A673 (cell line): ENCODE data around the gene EEIG1. TPM values are rescaled to one million over a fixed set of nuclear protein-coding genes. Genes with fewer than 3 reads are reported as not detected.
A peak's percentile ranks its signal among the peaks of the same experiment; 100 is the strongest.

Experiments
- BruUV-seq: library from RNA; stranded (reverse); fragments of 400-500 nt; replicated peaks from 2 replicates; lab custom pipeline; 2021; lab: Mats Ljungman, UMichigan
- CTCF ChIA-PET: fragments of 300-600 bp; sonication (Branson Sonifier 250); formaldehyde crosslinking; loops from one replicate; lab custom pipeline; 2022; ENCODE audit warnings: antibody characterized with exemption; lab: Charles Lee
- POLR2A ChIA-PET: fragments of 300-600 bp; sonication (Branson Sonifier 250); formaldehyde crosslinking; loops from one replicate; lab custom pipeline; 2022; ENCODE audit warnings: antibody characterized with exemption; ENCODE audit not compliant: low non-redundant PET; lab: Charles Lee
- DNase-seq: peaks from one replicate; pipeline ENCODE4 v3.0.0-alpha.2; 2015; ENCODE audit warnings: low spot score
- H3K27ac ChIP-seq: fragments of 200-600 bp; sonication (generic); 2 replicates; pipeline ENCODE4 v1.5.1; 2016; ENCODE audit warnings: mixed run types, low read depth, mild to moderate bottlenecking, mixed read lengths, antibody characterized with exemption, low read length; ENCODE audit not compliant: poor library complexity, severe bottlenecking
- H3K27me3 ChIP-seq: fragments of 200-600 bp; sonication (generic); replicated peaks from 2 replicates; pipeline ENCODE4 v1.6.1; 2017; ENCODE audit warnings: mixed run types, low read depth, mild to moderate bottlenecking, mixed read lengths, antibody characterized with exemption, low read length; ENCODE audit not compliant: insufficient read depth, poor library complexity
- H3K36me3 ChIP-seq: fragments of 200-600 bp; sonication (generic); 2 replicates; pipeline ENCODE4 v1.6.1; 2016; ENCODE audit warnings: mixed run types, mild to moderate bottlenecking, mixed read lengths, antibody characterized with exemption, low read length; ENCODE audit not compliant: insufficient read depth, poor library complexity, severe bottlenecking
- H3K4me1 ChIP-seq: fragments of 200-600 bp; sonication (generic); 2 replicates; pipeline ENCODE4 v1.6.1; 2017; ENCODE audit warnings: mixed run types, mild to moderate bottlenecking, mixed read lengths, antibody characterized with exemption, low read length; ENCODE audit not compliant: insufficient read depth, poor library complexity, severe bottlenecking
- H3K4me3 ChIP-seq: fragments of 200-600 bp; sonication (generic); 2 replicates; pipeline ENCODE4 v1.5.1; 2016; ENCODE audit warnings: low read depth, mixed run types, mild to moderate bottlenecking, mixed read lengths, low read length; ENCODE audit not compliant: poor library complexity, severe bottlenecking
- H3K9me3 ChIP-seq: fragments of 200-600 bp; sonication (generic); 2 replicates; pipeline ENCODE4 v1.6.1; 2016; ENCODE audit warnings: mixed run types, low read depth, mild to moderate bottlenecking, mixed read lengths, antibody characterized with exemption, low read length; ENCODE audit not compliant: poor library complexity, severe bottlenecking
- EZH2 ChIP-seq: fragments of 200-600 bp; sonication (generic); IDR thresholded peaks from 2 replicates; pipeline ENCODE4 v1.6.1; 2017; ENCODE audit warnings: borderline replicate concordance, low read depth, mild to moderate bottlenecking, mixed read lengths, antibody characterized with exemption, low read length; ENCODE audit not compliant: poor library complexity, severe bottlenecking
- intact Hi-C: fragments of 100-400 bp; cut with micrococcal nuclease; formaldehyde crosslinking; loops from one replicate; pipeline ENCODE4 v1.10.0; 2022; ENCODE audit not compliant: unreplicated experiment
- total RNA-seq: library from RNA; stranded (reverse); gene quantifications from 2 replicates; pipeline ENCODE4 v1.2.3, GENCODE V29; 2021
- TF ChIP-seq, protein P1 (sequence below): fragments of 300-800, 200-600 bp; sonication (generic); conservative IDR thresholded peaks from 2 replicates; pipeline ENCODE4 v1.5.1; 2017; ENCODE audit warnings: low read depth, mild to moderate bottlenecking, antibody characterized with exemption, low read length, moderate library complexity, mixed read lengths

The EEIG1 gene
- total RNA-seq, 1 experiment from 2014 or later: 34.1 TPM

DNA sequence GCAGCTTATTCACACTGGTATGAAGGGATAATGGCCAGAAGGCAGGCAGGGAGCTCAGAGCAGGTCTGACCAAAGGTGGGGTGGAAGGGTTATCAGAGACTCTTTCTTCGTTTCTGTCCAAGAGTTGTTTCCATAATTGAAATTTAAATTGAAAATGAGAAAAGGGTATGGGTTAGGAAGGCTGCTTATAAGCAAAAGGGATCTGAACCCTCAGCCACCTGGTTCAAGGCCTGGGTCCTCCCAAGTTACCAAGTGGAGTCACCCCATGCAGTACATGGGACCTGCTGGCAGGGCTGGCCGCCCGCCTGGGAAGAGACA is 17.8 kb downstream of the EEIG1 start:
- CTCF ChIA-PET: interaction anchor here (1.1 kb wide), 1 partner anchor 21 kb away, joined by 3 read pairs; no protein-coding TSS in a partner anchor

DNA sequence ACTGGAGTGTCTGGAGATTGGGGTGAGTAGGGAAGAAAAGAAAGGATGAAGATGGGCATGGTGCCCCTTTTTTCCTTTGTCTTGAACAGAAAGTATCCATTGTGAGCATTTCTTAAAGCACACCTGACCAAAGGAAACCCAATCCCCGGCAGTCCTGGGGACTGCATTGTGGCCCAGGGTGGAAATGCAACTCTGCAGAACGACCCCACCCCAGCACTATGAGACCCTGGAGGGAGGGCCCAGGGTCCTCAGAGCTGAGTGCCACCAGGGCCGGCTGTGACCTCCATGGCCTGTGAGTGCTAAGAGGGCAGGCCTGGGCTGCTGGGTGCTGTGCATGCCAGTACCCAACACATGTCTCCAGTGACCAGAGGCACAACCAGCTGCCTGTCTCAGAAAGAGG is 18.5 kb downstream of the EEIG1 start:
- no TSS peak for BruUV-seq
- Histone ChIP-seq H3K9me3 (no peaks in the 10 kb centered on the region), H3K36me3 (no peaks in the 10 kb centered on the region), H3K4me1 (peaks cover 72% of the 10 kb centered on the region), H3K27me3 (no peaks in the 10 kb centered on the region), H3K27ac (peak overlapping the region; percentile 96), H3K4me3 (no peak overlapping the region)
- intact Hi-C loops: no loop called here
- CTCF ChIA-PET: no interaction called here
- DNase-seq: no peak
- TF ChIP-seq, protein P1, sequence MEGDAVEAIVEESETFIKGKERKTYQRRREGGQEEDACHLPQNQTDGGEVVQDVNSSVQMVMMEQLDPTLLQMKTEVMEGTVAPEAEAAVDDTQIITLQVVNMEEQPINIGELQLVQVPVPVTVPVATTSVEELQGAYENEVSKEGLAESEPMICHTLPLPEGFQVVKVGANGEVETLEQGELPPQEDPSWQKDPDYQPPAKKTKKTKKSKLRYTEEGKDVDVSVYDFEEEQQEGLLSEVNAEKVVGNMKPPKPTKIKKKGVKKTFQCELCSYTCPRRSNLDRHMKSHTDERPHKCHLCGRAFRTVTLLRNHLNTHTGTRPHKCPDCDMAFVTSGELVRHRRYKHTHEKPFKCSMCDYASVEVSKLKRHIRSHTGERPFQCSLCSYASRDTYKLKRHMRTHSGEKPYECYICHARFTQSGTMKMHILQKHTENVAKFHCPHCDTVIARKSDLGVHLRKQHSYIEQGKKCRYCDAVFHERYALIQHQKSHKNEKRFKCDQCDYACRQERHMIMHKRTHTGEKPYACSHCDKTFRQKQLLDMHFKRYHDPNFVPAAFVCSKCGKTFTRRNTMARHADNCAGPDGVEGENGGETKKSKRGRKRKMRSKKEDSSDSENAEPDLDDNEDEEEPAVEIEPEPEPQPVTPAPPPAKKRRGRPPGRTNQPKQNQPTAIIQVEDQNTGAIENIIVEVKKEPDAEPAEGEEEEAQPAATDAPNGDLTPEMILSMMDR: no peak
- no peak for TF ChIP-seq EZH2
- POLR2A ChIA-PET: no interaction called here

More for the DNA sequence above, 17.8 kb downstream of the EEIG1 start:
- no peak for DNase-seq
- no peaks in the 10 kb centered on the region for H3K36me3 ChIP-seq
- H3K4me3 ChIP-seq: no peak overlapping the region
- peak overlapping the region; percentile 96 for H3K27ac ChIP-seq
- TF ChIP-seq EZH2: no peak
- TF ChIP-seq, protein P1: no peak
- POLR2A ChIA-PET: interaction anchor here (0.7 kb wide), 1 partner anchor 80 kb away, joined by 6 read pairs; no protein-coding TSS in a partner anchor
- H3K27me3 ChIP-seq: no peaks in the 10 kb centered on the region
- H3K4me1 ChIP-seq: peaks cover 79% of the 10 kb centered on the region
- intact Hi-C loops: no loop called here
- H3K9me3 ChIP-seq: no peaks in the 10 kb centered on the region
- no TSS peak for BruUV-seq

DNA sequence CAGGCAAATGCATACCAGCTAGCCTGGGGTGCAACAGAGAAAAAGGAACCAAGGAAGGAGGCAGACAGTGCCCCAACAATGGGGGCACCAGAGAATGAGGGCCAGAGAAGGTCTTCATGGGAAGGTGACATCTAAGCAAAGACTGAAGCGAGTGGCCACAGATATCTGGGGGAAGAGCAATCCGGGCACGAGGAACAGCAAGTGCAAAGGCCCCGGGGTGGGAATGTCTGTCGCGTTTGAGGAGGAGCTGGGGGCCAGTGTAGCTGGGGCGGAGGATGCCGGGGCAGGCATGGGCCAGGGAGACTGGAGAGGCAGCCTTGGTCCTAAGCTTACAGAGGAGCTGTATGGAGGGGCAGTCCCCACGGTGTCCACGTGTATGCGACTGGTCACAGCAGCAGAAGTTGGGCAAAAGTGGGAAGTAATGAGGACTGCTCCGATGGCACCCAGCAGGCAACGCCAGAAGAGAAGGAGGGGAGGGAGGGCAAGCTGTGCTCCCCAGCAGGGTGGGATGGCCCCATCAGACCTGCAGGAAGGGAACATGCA is 19.1 kb downstream of the EEIG1 start:
- POLR2A ChIA-PET: no interaction called here
- intact Hi-C loops: no loop called here

More for the DNA sequence above, 19.1 kb downstream of the EEIG1 start:
- CTCF ChIA-PET: no interaction called here
- no peak for DNase-seq
- H3K36me3 ChIP-seq: no peaks in the 10 kb centered on the region
- no peak overlapping the region for H3K4me3 ChIP-seq
- no TSS peak for BruUV-seq
- TF ChIP-seq EZH2: no peak
- TF ChIP-seq, protein P1: no peak
- H3K9me3 ChIP-seq: no peaks in the 10 kb centered on the region
- no peaks in the 10 kb centered on the region for H3K27me3 ChIP-seq
- H3K4me1 ChIP-seq: peaks cover 66% of the 10 kb centered on the region
- H3K27ac ChIP-seq: peak overlapping the region; percentile 96
